GM19240 (cell line): ENCODE measurements around the gene TNFRSF21.
"Not testable (repeated sequence)": the region's sequence is repeated elsewhere in the genome, so short reads cannot be mapped to it uniquely, and the experiment has no call there.

Experiments
- DNase-seq: peaks from one replicate; pipeline ENCODE4 v3.0.0; 2011; ENCODE audit warnings: low spot score; ENCODE audit not compliant: insufficient read length

TNFRSF21 gene

GRCh38 chr6:47323887-47324286 lies 14.2 kb upstream of the TNFRSF21 start:
- no peak for DNase-seq

- DNase-seq, result no peak
These were observed 13.6 kb upstream of the TNFRSF21 start for GRCh38 chr6:47323321-47323720.

- DNase-seq, result no peak
These were observed 11.9 kb upstream of the TNFRSF21 start for GRCh38 chr6:47321577-47321976.

- DNase-seq, result no peak
These were observed 10.2 kb upstream of the TNFRSF21 start for GRCh38 chr6:47319867-47320266.

- no peak for DNase-seq
These were observed 9.7 kb upstream of the TNFRSF21 start for GRCh38 chr6:47319382-47319781.

- no peak for DNase-seq
These were observed 8.7 kb upstream of the TNFRSF21 start for GRCh38 chr6:47318236-47318989.

GRCh38 chr6:47315181-47315580 lies 5.5 kb upstream of the TNFRSF21 start:
- DNase-seq, result not testable (repeated sequence)

GRCh38 chr6:47310131-47310480 lies 401 bp upstream of the TNFRSF21 start:
- no peak for DNase-seq

GRCh38 chr6:47308552-47309290 lies 984 bp downstream of the TNFRSF21 start:
- DNase-seq, result no peak

GRCh38 chr6:47308198-47308517 lies 1.5 kb downstream of the TNFRSF21 start:
- no peak for DNase-seq

GRCh38 chr6:47307362-47308197 lies 2.1 kb downstream of the TNFRSF21 start:
- no peak for DNase-seq

- DNase-seq, result no peak
These were observed 2.8 kb downstream of the TNFRSF21 start for GRCh38 chr6:47306887-47307286.

GRCh38 chr6:47303861-47304260 lies 5.8 kb downstream of the TNFRSF21 start:
- no peak for DNase-seq

- no peak for DNase-seq
These were observed 6.4 kb downstream of the TNFRSF21 start for GRCh38 chr6:47303342-47303741.

GRCh38 chr6:47302043-47302442 lies 7.7 kb downstream of the TNFRSF21 start:
- no peak for DNase-seq

- no peak for DNase-seq
These were observed 8.3 kb downstream of the TNFRSF21 start for GRCh38 chr6:47301441-47301840.

GRCh38 chr6:47300417-47300816 lies 9.3 kb downstream of the TNFRSF21 start:
- DNase-seq, result no peak

- DNase-seq, result no peak
These were observed 9.7 kb downstream of the TNFRSF21 start for GRCh38 chr6:47299965-47300364.

GRCh38 chr6:47298475-47298874 lies 11.2 kb downstream of the TNFRSF21 start:
- no peak for DNase-seq

- no peak for DNase-seq
These were observed 14.7 kb downstream of the TNFRSF21 start for GRCh38 chr6:47294990-47295389.

- no peak for DNase-seq
These were observed 16.8 kb downstream of the TNFRSF21 start for GRCh38 chr6:47292944-47293343.

GRCh38 chr6:47292027-47292426 lies 17.7 kb downstream of the TNFRSF21 start:
- no peak for DNase-seq
